GM18508 (cell line): ENCODE data around the gene TENM4.

ENCODE experiments used
- ATAC-seq: cut with Tn5 transposase; IDR thresholded peaks from one replicate; pipeline ENCODE4 v1.9.1; 2021; ENCODE audit warnings: moderate number of reproducible peaks; ENCODE audit not compliant: insufficient read depth, unreplicated experiment

The TENM4 gene

DNA sequence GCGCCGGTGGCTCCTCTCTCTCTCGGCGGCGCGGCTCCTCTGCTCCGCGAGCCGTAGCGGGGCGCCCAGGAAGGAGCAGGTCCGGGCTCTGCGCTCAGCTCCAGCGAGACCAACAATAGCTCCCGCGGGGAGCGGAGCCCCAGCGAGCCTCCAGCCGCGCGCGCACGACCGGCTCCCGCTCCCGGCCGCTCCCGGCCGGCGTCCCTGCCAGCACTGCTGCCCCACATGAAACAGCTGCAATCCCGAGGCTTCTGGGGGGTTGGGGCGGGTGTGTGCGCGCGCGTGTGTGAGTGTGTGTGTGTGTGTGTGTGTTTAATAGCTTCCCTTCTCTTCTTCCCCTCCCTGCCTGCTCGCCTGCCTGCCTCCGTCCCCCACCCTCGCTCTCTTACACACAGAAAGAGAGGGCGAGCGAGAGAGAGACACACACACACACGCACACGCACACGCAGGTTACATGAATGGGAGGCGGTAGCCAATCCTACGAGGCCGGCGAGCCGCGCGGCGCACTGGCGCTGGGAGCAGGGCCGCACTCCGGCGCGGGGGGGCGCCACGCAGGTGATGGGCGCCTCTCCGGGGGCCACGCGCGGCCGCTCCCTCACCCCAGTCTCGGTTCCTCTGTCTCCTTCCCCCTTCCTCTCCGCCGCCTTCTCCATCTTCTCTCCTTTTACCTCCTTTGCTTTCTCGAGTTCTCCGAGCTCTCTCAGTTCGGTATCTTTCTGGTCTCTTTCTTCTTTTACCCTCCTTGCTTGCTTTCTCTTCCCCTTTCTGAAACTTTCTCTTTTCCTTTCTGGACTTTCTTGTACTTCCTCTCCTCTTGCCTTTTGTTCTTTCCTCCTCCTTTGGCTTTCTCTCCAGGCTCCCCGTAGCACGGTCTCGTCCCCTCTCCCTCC, at the start of gene TENM4:
TSS of gene TENM4 (minus strand) at position 460 of the 890 bp plus-strand sequence. CDS start 371,086 bp downstream, outside the sequence.
- no peak for ATAC-seq

GRCh38 chr11:79488286-79488685, 47.5 kb upstream of the TENM4 start:
- ATAC-seq: no peak

- ATAC-seq: no peak
Observed at GRCh38 chr11:79487412-79487811, 46.6 kb upstream of the TENM4 start.

DNA sequence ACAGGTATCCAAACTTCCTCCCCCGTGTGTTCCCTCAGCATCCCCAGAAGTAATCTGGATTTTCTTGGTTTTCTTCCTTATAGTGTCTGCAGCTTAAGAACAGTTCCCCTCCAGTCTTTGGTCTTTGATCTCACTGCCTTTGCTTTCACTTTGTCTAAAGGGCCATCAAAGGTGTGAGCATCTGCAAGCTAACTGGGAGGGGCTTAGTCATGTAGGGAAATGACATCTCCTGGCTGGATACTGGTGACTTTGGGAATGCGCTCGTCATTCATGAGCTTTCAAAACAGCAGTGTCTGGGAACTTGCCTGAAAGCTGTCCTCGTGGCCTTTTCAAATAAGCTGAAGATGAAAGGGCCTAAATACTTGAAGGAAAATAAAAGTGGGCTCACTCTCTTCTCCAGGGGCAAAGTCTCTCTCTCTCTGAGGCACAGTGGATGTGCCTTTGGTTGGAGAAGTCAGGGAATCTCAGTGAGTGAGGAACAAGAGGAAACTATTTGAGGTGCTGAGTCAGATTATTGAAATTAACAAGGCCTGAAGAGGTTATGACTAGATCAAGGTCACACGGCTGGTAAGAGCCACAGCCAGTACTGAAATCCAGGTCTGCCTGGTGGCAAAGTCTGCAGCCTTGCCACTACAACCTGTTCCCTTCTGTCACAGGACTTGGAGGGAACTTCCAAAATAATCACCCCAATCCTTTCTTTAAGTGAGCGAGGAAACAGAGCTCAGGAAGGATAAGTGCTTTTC, 45.6 kb upstream of the TENM4 start:
- no peak for ATAC-seq

DNA sequence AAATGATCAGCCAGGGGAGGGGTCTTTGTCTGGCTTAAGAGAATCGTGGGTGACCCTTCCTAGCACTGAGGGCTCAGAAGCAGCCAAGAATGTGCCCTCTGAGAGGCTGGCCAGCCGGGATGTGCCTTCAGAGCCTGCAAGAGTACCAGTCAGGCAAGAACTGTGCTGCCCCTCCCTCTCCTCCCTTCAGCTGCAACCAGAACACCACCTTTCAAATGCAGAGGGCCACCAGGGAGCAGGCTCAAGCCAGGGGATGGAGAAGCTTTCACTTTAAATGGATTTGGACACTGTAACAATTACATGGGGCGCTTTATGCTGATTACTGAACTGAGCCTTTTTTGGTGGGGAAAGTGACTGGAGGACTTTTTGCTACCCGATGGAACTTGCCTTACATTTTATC, 44.9 kb upstream of the TENM4 start:
- no peak for ATAC-seq

- ATAC-seq: no peak
Observed at GRCh38 chr11:79484872-79485271, 44.0 kb upstream of the TENM4 start.

DNA sequence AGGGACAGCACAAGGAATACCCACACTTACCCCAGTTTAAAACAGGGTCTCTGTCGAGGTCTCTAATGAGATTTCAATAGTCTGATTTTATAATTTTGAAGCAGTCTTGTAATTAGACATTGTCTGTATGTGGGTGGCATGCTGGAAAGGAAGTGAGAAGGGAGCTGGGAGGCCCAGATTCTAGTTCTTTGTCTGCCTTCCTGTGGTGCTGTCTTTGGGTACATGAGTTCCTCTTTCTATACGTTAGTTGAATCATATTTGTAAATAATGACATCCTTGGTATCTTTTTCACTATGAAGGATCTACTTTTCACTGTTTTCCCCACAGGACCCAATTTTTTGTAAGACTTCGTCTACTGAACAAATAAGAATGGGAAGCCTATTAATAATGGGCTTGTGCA, 42.0 kb upstream of the TENM4 start:
- ATAC-seq: peak; percentile 83

GRCh38 chr11:79481795-79482194, 41.0 kb upstream of the TENM4 start:
- ATAC-seq: peak; percentile 45

GRCh38 chr11:79480864-79481263, 40.0 kb upstream of the TENM4 start:
- ATAC-seq: no peak

DNA sequence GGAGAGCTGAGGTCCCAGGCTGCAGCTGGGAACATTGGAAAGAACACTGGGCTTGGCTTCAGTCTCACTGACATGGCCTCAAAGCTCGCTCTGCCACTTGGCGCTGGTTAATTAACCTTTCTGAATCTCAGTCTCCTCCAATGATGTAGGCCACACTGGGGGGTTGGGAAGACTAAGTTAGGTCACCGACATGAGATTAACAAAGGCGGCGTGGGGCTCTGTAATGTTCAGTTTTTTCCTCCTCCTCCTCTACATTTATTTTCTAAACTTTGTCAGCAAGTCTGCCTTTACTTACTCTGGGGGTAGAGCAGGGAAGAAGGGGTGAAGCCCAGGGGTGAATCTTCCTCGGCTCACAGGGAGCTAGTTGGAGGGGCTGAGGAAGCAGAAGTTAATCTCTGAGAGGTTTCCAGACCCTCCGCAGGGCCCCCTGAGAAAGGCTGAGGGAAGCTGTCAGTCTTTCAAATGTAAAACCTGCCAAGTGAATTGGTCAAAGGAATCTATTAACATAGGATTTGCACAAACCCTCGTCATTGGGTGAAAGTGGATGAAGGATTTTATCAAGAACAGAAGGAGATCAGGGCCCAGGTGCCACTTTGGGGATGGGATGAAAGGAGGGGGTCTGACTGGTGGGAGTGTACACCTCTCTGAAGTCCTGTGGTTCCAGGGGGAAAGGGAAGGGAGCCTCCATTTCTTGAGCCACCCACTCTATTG, 32.1 kb upstream of the TENM4 start:
- ATAC-seq: no peak

- ATAC-seq: no peak
Observed at GRCh38 chr11:79471071-79471844, 30.4 kb upstream of the TENM4 start.

GRCh38 chr11:79470161-79470560, 29.3 kb upstream of the TENM4 start:
- no peak for ATAC-seq

- ATAC-seq: no peak
Observed at GRCh38 chr11:79467761-79468160, 26.9 kb upstream of the TENM4 start.

DNA sequence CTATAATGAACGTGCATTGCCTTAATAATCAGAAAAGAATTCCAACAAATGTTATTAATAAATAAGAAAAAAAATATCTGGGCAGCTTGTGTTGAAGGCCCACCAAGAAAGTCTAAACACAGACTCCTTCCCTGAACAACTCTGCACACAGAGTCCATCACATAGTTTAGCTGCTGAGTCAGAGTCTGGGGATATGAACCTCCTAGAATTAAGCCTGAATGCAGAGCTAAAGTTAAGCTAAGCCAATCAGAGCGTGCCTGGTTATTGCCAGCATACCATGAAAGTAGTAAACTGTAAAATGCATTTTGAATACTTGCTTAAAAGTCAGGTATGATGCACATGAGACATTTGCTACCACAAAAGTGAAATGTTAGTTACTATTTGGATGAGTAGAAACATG, 25.6 kb upstream of the TENM4 start:
- no peak for ATAC-seq

GRCh38 chr11:79465160-79465559, 24.3 kb upstream of the TENM4 start:
- no peak for ATAC-seq

DNA sequence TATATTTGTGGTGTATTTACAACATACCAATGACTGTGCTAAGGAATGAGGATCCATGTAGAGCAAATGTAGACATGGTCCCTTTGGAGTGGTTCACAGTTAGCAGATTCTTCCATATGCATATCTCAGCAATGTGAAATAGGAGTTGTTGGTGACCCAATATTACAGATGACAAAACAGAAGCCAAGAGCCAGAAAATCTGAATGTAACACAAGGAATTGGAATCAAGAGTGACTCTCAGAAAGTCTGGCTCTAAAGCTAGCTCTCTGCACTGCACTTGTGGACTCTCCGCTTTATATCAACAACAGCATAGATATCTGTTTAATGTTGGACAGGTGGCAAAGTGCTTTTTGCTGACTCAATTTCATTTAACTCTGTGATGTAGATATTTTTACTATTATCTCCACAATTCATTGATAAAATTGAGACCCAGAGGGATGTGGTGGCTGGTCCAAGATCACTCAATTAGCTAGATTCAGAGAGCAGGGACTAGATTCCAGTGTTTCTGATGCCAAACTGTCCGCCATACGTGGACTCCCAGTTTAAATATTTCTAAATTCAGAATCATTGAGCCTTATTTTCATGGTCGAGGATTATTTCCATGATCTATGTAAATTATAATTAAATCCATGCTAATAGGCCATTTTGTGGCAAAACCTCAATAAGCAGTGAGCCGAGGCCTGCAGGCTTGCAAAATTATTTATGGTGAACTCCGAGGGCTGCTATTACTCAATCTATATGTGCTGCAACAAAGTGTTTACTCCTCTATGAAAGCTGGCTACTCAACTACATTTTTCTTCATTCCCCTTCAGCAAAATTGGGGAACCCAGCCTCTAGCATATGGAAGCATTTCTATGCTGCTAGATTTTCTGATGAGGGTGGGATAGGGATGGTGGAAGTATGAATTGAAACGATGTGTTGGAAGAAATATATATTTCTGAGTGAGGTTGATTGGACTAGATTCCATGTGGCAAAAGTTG, 21.1 kb upstream of the TENM4 start:
- ATAC-seq: no peak

DNA sequence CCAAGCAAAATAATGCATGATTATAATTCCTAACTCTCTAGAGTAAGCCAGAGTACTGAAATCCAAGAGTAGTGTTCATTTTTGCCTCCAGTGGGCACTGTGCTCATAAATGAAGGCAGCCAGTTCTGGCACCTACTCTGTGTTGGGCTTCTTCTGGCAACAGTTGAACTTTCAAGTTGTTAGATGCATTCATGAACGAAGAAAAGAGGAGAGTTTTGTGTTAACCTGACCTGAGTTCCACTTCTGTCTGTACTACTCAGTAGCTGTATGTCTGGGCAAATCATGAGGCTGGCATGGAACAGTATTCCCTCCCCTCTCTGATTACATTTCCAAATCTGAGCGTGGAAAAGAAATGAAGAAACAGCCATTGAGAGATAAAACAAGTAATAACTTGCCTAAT, 20.3 kb upstream of the TENM4 start:
- ATAC-seq: no peak

GRCh38 chr11:79458709-79459108, 17.9 kb upstream of the TENM4 start:
- ATAC-seq: no peak

GRCh38 chr11:79456501-79456900, 15.7 kb upstream of the TENM4 start:
- ATAC-seq: no peak
